ENCODE results near the gene WNT8B.

The WNT8B gene

DNA sequence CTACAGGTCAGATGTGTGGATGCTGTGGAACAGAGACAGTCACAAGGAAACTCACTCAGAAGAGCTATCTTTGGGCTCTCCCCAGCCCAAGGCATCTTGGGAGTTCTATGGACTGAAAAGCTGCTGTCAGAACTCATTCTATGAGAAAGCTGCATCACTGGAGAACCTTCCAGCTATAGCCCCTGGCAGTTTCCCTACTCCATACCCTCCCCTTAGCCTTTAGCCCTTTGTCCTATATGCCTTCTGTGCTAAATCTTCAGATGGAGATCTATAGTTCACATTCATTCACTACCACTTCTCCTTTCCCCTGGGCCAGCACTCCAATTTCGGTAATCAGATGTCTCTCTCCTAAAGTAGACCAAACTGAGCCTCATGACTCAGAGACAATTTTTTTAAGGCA is 6.9 kb downstream of the WNT8B start:
- TF ChIP-seq, protein P1, sequence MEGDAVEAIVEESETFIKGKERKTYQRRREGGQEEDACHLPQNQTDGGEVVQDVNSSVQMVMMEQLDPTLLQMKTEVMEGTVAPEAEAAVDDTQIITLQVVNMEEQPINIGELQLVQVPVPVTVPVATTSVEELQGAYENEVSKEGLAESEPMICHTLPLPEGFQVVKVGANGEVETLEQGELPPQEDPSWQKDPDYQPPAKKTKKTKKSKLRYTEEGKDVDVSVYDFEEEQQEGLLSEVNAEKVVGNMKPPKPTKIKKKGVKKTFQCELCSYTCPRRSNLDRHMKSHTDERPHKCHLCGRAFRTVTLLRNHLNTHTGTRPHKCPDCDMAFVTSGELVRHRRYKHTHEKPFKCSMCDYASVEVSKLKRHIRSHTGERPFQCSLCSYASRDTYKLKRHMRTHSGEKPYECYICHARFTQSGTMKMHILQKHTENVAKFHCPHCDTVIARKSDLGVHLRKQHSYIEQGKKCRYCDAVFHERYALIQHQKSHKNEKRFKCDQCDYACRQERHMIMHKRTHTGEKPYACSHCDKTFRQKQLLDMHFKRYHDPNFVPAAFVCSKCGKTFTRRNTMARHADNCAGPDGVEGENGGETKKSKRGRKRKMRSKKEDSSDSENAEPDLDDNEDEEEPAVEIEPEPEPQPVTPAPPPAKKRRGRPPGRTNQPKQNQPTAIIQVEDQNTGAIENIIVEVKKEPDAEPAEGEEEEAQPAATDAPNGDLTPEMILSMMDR (IDR thresholded peaks at IDR 0.05) = no peak
- DNase-seq (ENCODE audit: low spot score) = no peak
- Histone ChIP-seq H3K4me3 (no peak overlapping the region), H3K27ac (no peak overlapping the region)

DNA sequence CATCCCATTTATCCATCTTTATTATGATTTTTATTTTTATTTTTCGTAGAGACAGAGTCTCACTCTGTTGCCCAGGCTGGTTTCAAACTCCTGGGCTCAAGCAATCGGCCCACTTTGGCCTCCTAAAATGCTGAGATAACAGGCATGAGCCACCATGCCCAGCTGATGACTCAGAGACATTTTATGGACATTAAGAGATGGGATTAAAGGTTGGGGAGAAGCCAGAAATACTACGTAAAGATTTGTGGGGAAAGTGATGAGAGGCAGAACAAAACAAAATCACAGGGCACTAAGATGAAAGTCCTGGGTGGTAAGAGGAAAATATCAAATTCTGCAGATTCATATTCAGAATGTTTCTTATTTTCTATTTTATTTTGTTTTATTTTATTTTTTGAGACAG is 7.6 kb downstream of the WNT8B start:
- no peak for DNase-seq (ENCODE audit: low spot score)
- Histone ChIP-seq H3K4me3 (no peak overlapping the region), H3K27ac (no peak overlapping the region)
- TF ChIP-seq, protein P1 (IDR thresholded peaks at IDR 0.05) = no peak

DNA sequence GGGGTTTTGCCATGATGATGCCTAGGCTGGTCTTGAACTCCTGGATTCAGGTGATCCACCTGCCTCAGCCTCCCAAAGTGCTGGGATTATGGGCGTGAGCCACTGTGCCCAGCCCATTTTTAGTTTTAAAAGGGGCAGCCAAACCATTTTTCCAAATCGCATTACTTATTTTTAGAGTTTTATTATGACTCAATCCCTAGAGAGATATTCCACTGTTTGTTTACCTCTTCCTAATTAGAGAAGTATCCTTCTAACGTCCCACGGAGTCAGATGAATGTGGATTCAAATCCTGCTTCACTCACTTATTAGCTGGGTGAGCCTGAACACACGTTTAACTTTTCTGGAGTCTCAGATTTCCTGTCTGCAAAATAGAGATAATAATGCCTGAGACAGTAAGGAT is 15.2 kb downstream of the WNT8B start:
- no peak for DNase-seq (ENCODE audit: low spot score)
- TF ChIP-seq, protein P1 (IDR thresholded peaks at IDR 0.05) = no peak
- Histone ChIP-seq H3K27ac (no peak overlapping the region), H3K4me3 (no peak overlapping the region)

DNA sequence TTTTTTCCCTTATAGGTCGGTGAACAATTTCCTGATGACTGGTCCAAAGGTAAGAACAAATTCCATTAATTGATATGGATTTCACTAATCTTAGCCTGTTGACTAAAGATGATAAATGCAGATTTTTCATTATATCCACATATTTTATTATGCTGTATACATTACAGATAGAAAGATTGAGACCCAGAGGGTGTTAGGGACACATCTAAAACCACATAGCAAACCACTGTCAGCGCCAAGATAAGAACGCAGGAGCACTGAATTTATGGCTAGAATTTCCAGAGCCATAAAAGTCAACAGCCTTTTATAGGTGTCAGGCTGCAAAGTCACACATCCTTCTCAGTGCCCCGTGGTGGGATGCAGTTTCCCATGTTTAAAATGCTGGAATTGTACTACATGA is 16.2 kb downstream of the WNT8B start:
- H3K27ac ChIP-seq = no peak overlapping the region
- DNase-seq (ENCODE audit: low spot score) = no peak
- TF ChIP-seq, protein P1 (IDR thresholded peaks at IDR 0.05) = no peak
- H3K4me3 ChIP-seq = no peak overlapping the region

DNA sequence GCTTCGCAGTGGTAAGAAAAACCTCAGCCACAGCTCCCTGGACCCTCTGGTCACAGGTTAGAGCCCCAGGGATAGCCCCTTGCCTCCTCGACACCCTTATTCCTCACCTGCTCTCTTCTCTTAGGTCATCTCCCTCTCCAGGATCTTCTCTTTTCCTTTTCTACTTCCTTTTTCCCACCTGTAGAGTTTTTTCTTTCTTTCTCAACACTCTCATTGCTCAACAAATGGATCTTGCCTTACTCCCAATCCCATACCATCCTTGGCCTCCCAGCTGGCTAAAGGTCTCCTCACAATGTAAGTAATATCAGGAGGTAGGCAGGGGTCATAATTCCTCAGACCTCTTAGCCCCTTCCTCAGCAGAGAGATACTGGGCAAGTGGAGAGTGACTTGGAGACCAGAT is 17.2 kb downstream of the WNT8B start:
- Histone ChIP-seq H3K27ac (no peak overlapping the region), H3K4me3 (no peak overlapping the region)
- DNase-seq (ENCODE audit: low spot score) = no peak
- TF ChIP-seq, protein P1 (IDR thresholded peaks at IDR 0.05) = no peak

DNA sequence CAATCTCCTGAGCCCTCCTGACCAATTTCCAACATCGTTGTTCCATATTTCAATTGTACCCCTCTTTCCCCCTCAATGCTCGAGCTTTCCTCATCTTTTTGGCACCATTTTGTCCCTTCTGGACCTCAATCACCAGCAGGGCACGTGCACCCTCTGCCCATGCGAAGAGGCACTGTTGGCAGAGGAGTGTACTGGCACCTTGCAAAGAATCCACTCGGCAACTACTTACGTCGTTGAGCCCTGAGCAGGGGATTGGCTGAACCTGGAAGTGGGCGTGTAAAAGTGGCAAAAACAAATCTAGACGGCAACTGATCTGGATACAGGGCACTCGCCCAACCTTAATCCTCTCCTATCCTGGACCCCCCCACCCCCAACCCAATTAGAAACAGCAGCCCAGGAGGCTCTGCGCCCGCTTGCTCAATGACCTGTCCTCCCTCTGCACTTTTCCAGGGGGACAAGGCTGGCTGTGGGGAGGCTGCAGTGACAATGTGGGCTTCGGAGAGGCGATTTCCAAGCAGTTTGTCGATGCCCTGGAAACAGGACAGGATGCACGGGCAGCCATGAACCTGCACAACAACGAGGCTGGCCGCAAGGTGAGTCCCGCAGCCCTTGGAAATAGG is 18.8 kb downstream of the WNT8B start:
- no peak overlapping the region for H3K27ac ChIP-seq
- peak; percentile 87 for DNase-seq (ENCODE audit: low spot score)
- peak overlapping the region; percentile 83 for H3K4me3 ChIP-seq
- TF ChIP-seq, protein P1 (IDR thresholded peaks at IDR 0.05) = no peak

DNA sequence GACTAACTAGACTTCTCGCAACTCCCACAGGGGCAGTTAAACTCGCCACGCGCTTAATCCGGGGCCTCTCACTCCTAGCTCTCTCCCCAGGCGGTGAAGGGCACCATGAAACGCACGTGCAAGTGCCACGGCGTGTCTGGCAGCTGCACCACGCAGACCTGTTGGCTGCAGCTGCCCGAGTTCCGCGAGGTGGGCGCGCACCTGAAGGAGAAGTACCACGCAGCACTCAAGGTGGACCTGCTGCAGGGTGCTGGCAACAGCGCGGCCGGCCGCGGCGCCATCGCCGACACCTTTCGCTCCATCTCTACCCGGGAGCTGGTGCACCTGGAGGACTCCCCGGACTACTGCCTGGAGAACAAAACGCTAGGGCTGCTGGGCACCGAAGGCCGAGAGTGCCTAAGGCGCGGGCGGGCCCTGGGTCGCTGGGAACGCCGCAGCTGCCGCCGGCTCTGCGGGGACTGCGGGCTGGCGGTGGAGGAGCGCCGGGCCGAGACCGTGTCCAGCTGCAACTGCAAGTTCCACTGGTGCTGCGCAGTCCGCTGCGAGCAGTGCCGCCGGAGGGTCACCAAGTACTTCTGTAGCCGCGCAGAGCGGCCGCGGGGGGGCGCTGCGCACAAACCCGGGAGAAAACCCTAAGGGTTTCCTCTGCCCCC is 19.5 kb downstream of the WNT8B start:
- DNase-seq (ENCODE audit: low spot score) = no peak
- TF ChIP-seq, protein P1 (IDR thresholded peaks at IDR 0.05) = peak; percentile 73
- H3K4me3 ChIP-seq = peak overlapping the region; percentile 83
- H3K27ac ChIP-seq = no peak overlapping the region
